Activated CD4-positive, alpha-beta T cell treated with anti-CD3 and anti-CD28 coated beads, Interleukin-10, Interleukin-2, amounts not matched to agents 100 ng/mL and 50 ng/mL, durations not matched to agents 16 hours and 8 hours (primary cell): ENCODE measurements around the gene FAM171A1.
A peak's percentile ranks its signal among the peaks of the same experiment; 100 is the strongest.
"Not testable (repeated sequence)": the region's sequence is repeated elsewhere in the genome, so short reads cannot be mapped to it uniquely, and the experiment has no call there.

Source experiments
- DNase-seq: peaks from one replicate; pipeline ENCODE4 v3.0.0-alpha.2; 2020

FAM171A1 gene

GRCh38 chr10:15344256-15344875 lies 26.7 kb downstream of the FAM171A1 start:
- DNase-seq = no peak

GRCh38 chr10:15342970-15343369 lies 28.1 kb downstream of the FAM171A1 start:
- DNase-seq = no peak

- DNase-seq = no peak
Observed at GRCh38 chr10:15341502-15342128, 29.5 kb downstream of the FAM171A1 start.

- DNase-seq = no peak
Observed at GRCh38 chr10:15339892-15340291, 31.2 kb downstream of the FAM171A1 start.

- not testable (repeated sequence) for DNase-seq
Observed at GRCh38 chr10:15337441-15337923, 33.6 kb downstream of the FAM171A1 start.

GRCh38 chr10:15336211-15336610 lies 34.9 kb downstream of the FAM171A1 start:
- DNase-seq = no peak

- DNase-seq = no peak
Observed at GRCh38 chr10:15335508-15335907, 35.6 kb downstream of the FAM171A1 start.

- no peak for DNase-seq
Observed at GRCh38 chr10:15334650-15335323, 36.3 kb downstream of the FAM171A1 start.

GRCh38 chr10:15333909-15334649 lies 37.0 kb downstream of the FAM171A1 start:
- no peak for DNase-seq

- DNase-seq = not testable (repeated sequence)
Observed at GRCh38 chr10:15333181-15333580, 37.9 kb downstream of the FAM171A1 start.

GRCh38 chr10:15331461-15331860 lies 39.6 kb downstream of the FAM171A1 start:
- DNase-seq = no peak

GRCh38 chr10:15329437-15329836 lies 41.7 kb downstream of the FAM171A1 start:
- no peak for DNase-seq

- DNase-seq = no peak
Observed at GRCh38 chr10:15325944-15326284, 45.2 kb downstream of the FAM171A1 start.

- peak; percentile 21 for DNase-seq
Observed at GRCh38 chr10:15325243-15325943, 45.7 kb downstream of the FAM171A1 start.

GRCh38 chr10:15324611-15325010 lies 46.5 kb downstream of the FAM171A1 start:
- no peak for DNase-seq

GRCh38 chr10:15324113-15324512 lies 47.0 kb downstream of the FAM171A1 start:
- DNase-seq = no peak

GRCh38 chr10:15322356-15322755 lies 48.7 kb downstream of the FAM171A1 start:
- DNase-seq = no peak

GRCh38 chr10:15321431-15322341 lies 49.4 kb downstream of the FAM171A1 start:
- DNase-seq = no peak

GRCh38 chr10:15320522-15321203 lies 50.4 kb downstream of the FAM171A1 start:
- no peak for DNase-seq

GRCh38 chr10:15320118-15320517 lies 51.0 kb downstream of the FAM171A1 start:
- DNase-seq = no peak

GRCh38 chr10:15316871-15317464 lies 54.1 kb downstream of the FAM171A1 start:
- DNase-seq = no peak
